ENCODE data around the gene DNAJB7. TPM values are rescaled to one million over a fixed set of nuclear protein-coding genes. Genes with fewer than 3 reads are reported as not detected.

Gene DNAJB7
- total RNA-seq, 1 experiment from 2014 or later = not detected

DNA sequence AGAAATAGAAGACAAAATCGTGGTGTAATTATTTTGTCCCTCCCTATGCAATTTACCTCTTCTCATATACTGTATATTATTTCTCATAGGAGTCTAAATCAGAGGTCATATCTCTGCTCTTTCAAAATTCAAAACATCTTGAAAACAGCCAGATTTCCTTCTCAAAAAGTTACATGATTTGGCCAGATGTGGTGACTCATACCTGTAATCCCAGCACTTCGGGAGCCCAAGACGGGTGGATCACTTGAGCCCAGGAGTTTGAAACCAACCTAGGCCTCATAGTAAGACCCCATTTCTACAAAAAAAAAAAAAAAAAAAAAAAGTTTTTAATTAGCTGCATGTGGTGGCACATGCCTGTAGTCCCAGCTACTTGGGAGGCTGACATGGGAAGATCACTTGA is 29.0 kb upstream of the DNAJB7 start:
- H2BK120ac ChIP-seq (ENCODE audit: low read depth, low read length, poor library complexity, severe bottlenecking) = no peak overlapping the region
- WGBS (ENCODE audit: extremely low coverage, insufficient read length, low lambda C conversion rate) = no CpG with 5 or more reads among the region's 3 CpGs
- no peaks in the 10 kb centered on the region for H3K23me2 ChIP-seq (ENCODE audit: insufficient read length, low read depth, low read length, poor library complexity, severe bottlenecking)
- no peaks in the 10 kb centered on the region for H3K4me1 ChIP-seq (ENCODE audit: insufficient read depth, low read length)
- no peak overlapping the region for H4K5ac ChIP-seq (ENCODE audit: insufficient read length, low read depth, low read length)
- no peak overlapping the region for H2BK5ac ChIP-seq (ENCODE audit: insufficient read length, low read length)
- no peaks in the 10 kb centered on the region for H4K20me1 ChIP-seq (ENCODE audit: control insufficient read depth, insufficient read depth, insufficient read length)
- H3K18ac ChIP-seq (ENCODE audit: insufficient read length, low read depth, low read length) = no peak overlapping the region
- H3K56ac ChIP-seq (ENCODE audit: insufficient read length, low read depth, low read length) = no peak overlapping the region
- no peaks in the 10 kb centered on the region for H3K9me3 Mint-ChIP-seq
- no peak overlapping the region for H3K9ac ChIP-seq (ENCODE audit: extremely low read depth, insufficient read length, low read length)
- no peak overlapping the region for H2AK5ac ChIP-seq (ENCODE audit: insufficient read length, low read length)
- H3K27ac Mint-ChIP-seq = no peak overlapping the region
- no peaks in the 10 kb centered on the region for H3K79me2 ChIP-seq (ENCODE audit: insufficient read depth, low read length)
- H3K4me1 Mint-ChIP-seq = no peaks in the 10 kb centered on the region
- no peak overlapping the region for H2AFZ ChIP-seq (ENCODE audit: low read length)
- H3K4me2 ChIP-seq (ENCODE audit: insufficient read depth, insufficient read length, low read length) = no peak overlapping the region
- peaks cover 9 to 40% (median 35%) of the 10 kb centered on the region in 3 experiments; a peak in 6 of 7 replicates for H3K36me3 Mint-ChIP-seq (ENCODE audit: insufficient read depth in 1 of 3, low read depth in 3 of 3)
- no peak overlapping the region for H3K27ac ChIP-seq (ENCODE audit: insufficient read length, low read depth, low read length)
- H3K23ac ChIP-seq (ENCODE audit: insufficient read length, low read depth, low read length) = no peak overlapping the region
- no peak overlapping the region for H4K8ac ChIP-seq (replicated peaks; ENCODE audit: insufficient read length, low read depth, low read length)
- no peak overlapping the region for H3T11ph ChIP-seq (ENCODE audit: low read length)
- H3K79me1 ChIP-seq (ENCODE audit: insufficient read depth, low read depth, low read length, poor library complexity, severe bottlenecking) = no peaks in the 10 kb centered on the region
- H3K27me3 ChIP-seq (ENCODE audit: insufficient read depth, low read length) = no peaks in the 10 kb centered on the region
- H2BK12ac ChIP-seq (ENCODE audit: insufficient read length, low read depth, low read length) = no peak overlapping the region
- no peaks in the 10 kb centered on the region for H3K9me3 ChIP-seq (ENCODE audit: control insufficient read depth, low read depth, low read length)
- no peaks in the 10 kb centered on the region for H3K27me3 Mint-ChIP-seq (ENCODE audit: low read depth)
- TF ChIP-seq, protein P1, sequence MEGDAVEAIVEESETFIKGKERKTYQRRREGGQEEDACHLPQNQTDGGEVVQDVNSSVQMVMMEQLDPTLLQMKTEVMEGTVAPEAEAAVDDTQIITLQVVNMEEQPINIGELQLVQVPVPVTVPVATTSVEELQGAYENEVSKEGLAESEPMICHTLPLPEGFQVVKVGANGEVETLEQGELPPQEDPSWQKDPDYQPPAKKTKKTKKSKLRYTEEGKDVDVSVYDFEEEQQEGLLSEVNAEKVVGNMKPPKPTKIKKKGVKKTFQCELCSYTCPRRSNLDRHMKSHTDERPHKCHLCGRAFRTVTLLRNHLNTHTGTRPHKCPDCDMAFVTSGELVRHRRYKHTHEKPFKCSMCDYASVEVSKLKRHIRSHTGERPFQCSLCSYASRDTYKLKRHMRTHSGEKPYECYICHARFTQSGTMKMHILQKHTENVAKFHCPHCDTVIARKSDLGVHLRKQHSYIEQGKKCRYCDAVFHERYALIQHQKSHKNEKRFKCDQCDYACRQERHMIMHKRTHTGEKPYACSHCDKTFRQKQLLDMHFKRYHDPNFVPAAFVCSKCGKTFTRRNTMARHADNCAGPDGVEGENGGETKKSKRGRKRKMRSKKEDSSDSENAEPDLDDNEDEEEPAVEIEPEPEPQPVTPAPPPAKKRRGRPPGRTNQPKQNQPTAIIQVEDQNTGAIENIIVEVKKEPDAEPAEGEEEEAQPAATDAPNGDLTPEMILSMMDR (conservative IDR thresholded peaks at IDR 0.05) = no peak
- no peak overlapping the region for H4K91ac ChIP-seq (ENCODE audit: insufficient read length, low read depth, low read length)
- no peak for DNase-seq
- H3K4me3 Mint-ChIP-seq = no peak overlapping the region
- H3K14ac ChIP-seq (ENCODE audit: insufficient read depth, low read length) = no peak overlapping the region
- H3K4ac ChIP-seq (ENCODE audit: low read depth, low read length) = no peak overlapping the region
- no peak overlapping the region for H2BK15ac ChIP-seq (ENCODE audit: low read depth, low read length)
- H2BK20ac ChIP-seq (ENCODE audit: low read depth, low read length, poor library complexity, severe bottlenecking) = no peak overlapping the region
